Bronchial epithelial cell (primary cell): ENCODE data around the gene HOXB5. TPM values are rescaled to one million over a fixed set of nuclear protein-coding genes. Genes with fewer than 3 reads are reported as not detected.

ENCODE experiments used
- DNase-seq: peaks from one replicate; pipeline ENCODE4 v3.0.0-alpha.2; 2010; ENCODE audit warnings: low read depth
- FAIRE-seq: peaks from 2 replicates; lab custom pipeline; 2011; peaks lifted over from hg19 to GRCh38; lab: Jason Lieb, UNC
- H3K27me3 ChIP-seq: 2 replicates; pipeline ENCODE4 v1.5.1; 2011; ENCODE audit warnings: low read length; ENCODE audit not compliant: control insufficient read depth, insufficient read depth
- H3K36me3 ChIP-seq: 2 replicates; pipeline ENCODE4 v1.5.1; 2011; ENCODE audit warnings: low read length; ENCODE audit not compliant: control insufficient read depth, insufficient read depth
- H3K4me3 ChIP-seq: 2 replicates; pipeline ENCODE4 v1.5.1; 2011; ENCODE audit warnings: mild to moderate bottlenecking, low read depth, low read length, control low read depth
- total RNA-seq: library from RNA; depleted of rRNA; stranded (reverse); fragments of >200 nt; gene quantifications from 2 replicates; pipeline ENCODE4 v1.2.1, GENCODE V29; 2014
- TF ChIP-seq, protein P1 (sequence below): IDR thresholded peaks from 2 replicates; pipeline ENCODE4 v1.5.1; 2011; ENCODE audit warnings: mild to moderate bottlenecking, moderate library complexity, low read length, control low read depth, inconsistent platforms; ENCODE audit not compliant: insufficient read depth, severe bottlenecking

Gene HOXB5
- total RNA-seq, 1 donor from 2014 or later, result not detected

GRCh38 chr17:48571024-48571818 is 22.4 kb downstream of the HOXB5 start:
- H3K36me3 ChIP-seq, result no peaks in the 10 kb centered on the region
- DNase-seq (no peak), FAIRE-seq (no peak)
- no peak overlapping the region for H3K4me3 ChIP-seq
- peaks cover 83% of the 10 kb centered on the region for H3K27me3 ChIP-seq
- TF ChIP-seq, protein P1, sequence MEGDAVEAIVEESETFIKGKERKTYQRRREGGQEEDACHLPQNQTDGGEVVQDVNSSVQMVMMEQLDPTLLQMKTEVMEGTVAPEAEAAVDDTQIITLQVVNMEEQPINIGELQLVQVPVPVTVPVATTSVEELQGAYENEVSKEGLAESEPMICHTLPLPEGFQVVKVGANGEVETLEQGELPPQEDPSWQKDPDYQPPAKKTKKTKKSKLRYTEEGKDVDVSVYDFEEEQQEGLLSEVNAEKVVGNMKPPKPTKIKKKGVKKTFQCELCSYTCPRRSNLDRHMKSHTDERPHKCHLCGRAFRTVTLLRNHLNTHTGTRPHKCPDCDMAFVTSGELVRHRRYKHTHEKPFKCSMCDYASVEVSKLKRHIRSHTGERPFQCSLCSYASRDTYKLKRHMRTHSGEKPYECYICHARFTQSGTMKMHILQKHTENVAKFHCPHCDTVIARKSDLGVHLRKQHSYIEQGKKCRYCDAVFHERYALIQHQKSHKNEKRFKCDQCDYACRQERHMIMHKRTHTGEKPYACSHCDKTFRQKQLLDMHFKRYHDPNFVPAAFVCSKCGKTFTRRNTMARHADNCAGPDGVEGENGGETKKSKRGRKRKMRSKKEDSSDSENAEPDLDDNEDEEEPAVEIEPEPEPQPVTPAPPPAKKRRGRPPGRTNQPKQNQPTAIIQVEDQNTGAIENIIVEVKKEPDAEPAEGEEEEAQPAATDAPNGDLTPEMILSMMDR, result no peak

GRCh38 chr17:48570325-48571023 is 23.1 kb downstream of the HOXB5 start:
- DNase-seq (no peak), FAIRE-seq (no peak)
- H3K27me3 ChIP-seq, result peaks cover 84% of the 10 kb centered on the region
- TF ChIP-seq, protein P1, result no peak
- no peaks in the 10 kb centered on the region for H3K36me3 ChIP-seq
- no peak overlapping the region for H3K4me3 ChIP-seq

DNA sequence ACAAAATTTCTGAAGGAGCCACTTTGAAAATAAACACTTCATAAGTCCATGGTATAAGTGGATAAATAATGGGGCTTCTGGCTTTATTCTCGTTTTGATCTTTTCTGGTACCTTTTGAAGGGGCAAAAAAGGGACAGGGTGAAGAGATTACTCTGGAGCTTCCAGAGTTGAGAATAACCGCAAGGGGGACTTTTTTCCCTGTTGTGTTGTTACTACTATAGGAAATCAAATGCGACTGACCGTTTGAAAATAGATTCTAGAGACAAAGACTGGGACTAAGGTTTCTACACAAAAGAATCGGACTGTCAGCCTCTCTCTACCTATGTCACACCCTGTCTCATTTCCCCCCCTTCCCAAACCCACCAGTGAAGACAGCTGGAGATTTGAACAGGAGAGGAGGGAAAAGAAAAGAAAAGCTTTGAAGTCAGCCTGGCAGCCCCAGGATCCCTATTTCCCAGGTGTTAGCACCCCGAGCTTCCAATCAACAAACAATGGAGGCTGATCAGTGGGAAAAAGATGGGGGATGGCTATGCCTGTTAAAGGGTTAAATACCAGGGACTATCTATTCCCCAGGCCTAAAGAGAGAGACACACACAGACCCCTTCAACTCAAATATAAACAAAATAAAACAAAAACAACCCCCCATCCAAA is 23.8 kb downstream of the HOXB5 start:
- TF ChIP-seq, protein P1, result no peak
- H3K4me3 ChIP-seq, result no peak overlapping the region
- DNase-seq (no peak), FAIRE-seq (no peak)
- H3K27me3 ChIP-seq, result peaks cover 84% of the 10 kb centered on the region
- no peaks in the 10 kb centered on the region for H3K36me3 ChIP-seq

- Histone ChIP-seq H3K27me3 (peaks cover 84% of the 10 kb centered on the region), H3K36me3 (no peaks in the 10 kb centered on the region), H3K4me3 (no peak overlapping the region)
- no peak for FAIRE-seq
- no peak for DNase-seq
- TF ChIP-seq, protein P1, result no peak
Observed at GRCh38 chr17:48569240-48569582, 24.4 kb downstream of the HOXB5 start.

GRCh38 chr17:48568499-48569239 is 24.9 kb downstream of the HOXB5 start:
- TF ChIP-seq, protein P1, result no peak
- H3K27me3 ChIP-seq, result peaks cover 82% of the 10 kb centered on the region
- H3K36me3 ChIP-seq, result no peaks in the 10 kb centered on the region
- FAIRE-seq (no peak), DNase-seq (no peak)
- H3K4me3 ChIP-seq, result no peak overlapping the region
